CD8-positive, alpha-beta memory T cell (primary cell): ENCODE results near the gene STXBP5. TPM values are rescaled to one million over a fixed set of nuclear protein-coding genes. Genes with fewer than 3 reads are reported as not detected.

ENCODE experiments used
- CTCF ChIA-PET: fragments of 350-600 bp; sonication (Branson Sonifier 250); formaldehyde crosslinking; loops from one replicate; lab custom pipeline; 2021; ENCODE audit warnings: antibody characterized with exemption; lab: Charles Lee
- POLR2A ChIA-PET: fragments of 350-600 bp; sonication (Branson Sonifier 250); formaldehyde crosslinking; loops from one replicate; lab custom pipeline; 2021; ENCODE audit warnings: antibody characterized with exemption; lab: Charles Lee
- DNase-seq, 5 donors: peaks; one replicate each; pipeline versions ENCODE4 v3.0.0 to v3.0.0-alpha.2; 2020 to 2022; ENCODE audit warnings: mixed read lengths in 1 of 5
- H3K27ac ChIP-seq: one replicate; pipeline ENCODE4 v1.7.0; 2013; ENCODE audit warnings: low read depth, mild to moderate bottlenecking, low read length, moderate library complexity
- H3K27me3 ChIP-seq: 2 replicates; pipeline ENCODE4 v1.7.0; 2013; ENCODE audit warnings: low read length, mild to moderate bottlenecking; ENCODE audit not compliant: insufficient read depth, poor library complexity, severe bottlenecking
- H3K36me3 ChIP-seq: 2 replicates; pipeline ENCODE4 v1.7.0; 2013; ENCODE audit warnings: mild to moderate bottlenecking, low read length, moderate library complexity; ENCODE audit not compliant: insufficient read depth
- H3K4me1 ChIP-seq: 2 replicates; pipeline ENCODE4 v1.7.0; 2013; ENCODE audit warnings: mild to moderate bottlenecking, low read length, moderate library complexity; ENCODE audit not compliant: insufficient read depth
- H3K4me3 ChIP-seq: 2 replicates; pipeline ENCODE4 v1.7.0; 2013; ENCODE audit warnings: mild to moderate bottlenecking, low read length
- H3K9me3 ChIP-seq: 2 replicates; pipeline ENCODE4 v1.7.0; 2013; ENCODE audit warnings: mild to moderate bottlenecking, low read length
- H3K27ac Mint-ChIP-seq, 8 donors: one replicate each; pipeline ENCODE4 v1.8.0; 2020 to 2021; ENCODE audit warnings: mixed read lengths in 8 of 8, mild to moderate bottlenecking in 6 of 8, inconsistent platforms in 3 of 8, moderate library complexity in 3 of 8
- H3K27me3 Mint-ChIP-seq, 2 donors: one replicate each; pipeline ENCODE4 v1.8.0; 2020 to 2021; ENCODE audit warnings: mixed read lengths in 2 of 2, mild to moderate bottlenecking in 1 of 2, moderate library complexity in 1 of 2
- H3K36me3 Mint-ChIP-seq, 3 donors: one replicate each; pipeline ENCODE4 v1.8.0; 2020 to 2021; ENCODE audit warnings: mixed read lengths in 3 of 3, inconsistent platforms in 1 of 3, mild to moderate bottlenecking in 1 of 3
- H3K4me1 Mint-ChIP-seq, 3 donors: one replicate each; pipeline ENCODE4 v1.8.0; 2020 to 2021; ENCODE audit warnings: mixed read lengths in 3 of 3, inconsistent platforms in 1 of 3, mild to moderate bottlenecking in 1 of 3
- H3K4me3 Mint-ChIP-seq, 7 donors: one replicate each; pipeline ENCODE4 v1.8.0; 2020 to 2021; ENCODE audit warnings: mixed read lengths in 7 of 7, mild to moderate bottlenecking in 6 of 7, moderate library complexity in 4 of 7, inconsistent platforms in 2 of 7
- H3K9me3 Mint-ChIP-seq, 5 donors: one replicate each; pipeline ENCODE4 v1.8.0; 2020 to 2022; ENCODE audit warnings: mixed read lengths in 5 of 5, mild to moderate bottlenecking in 3 of 5, moderate library complexity in 2 of 5, inconsistent platforms in 1 of 5
- polyA plus RNA-seq: library from polyadenylated mRNA; unstranded; fragments of 300-500 nt; fragmentation: Illumina TruSeq; gene quantifications from one replicate; pipeline ENCODE4 v1.2.3, GENCODE V29; 2021
- total RNA-seq, 2 experiments: library from RNA; stranded (reverse); gene quantifications; one replicate each; pipeline ENCODE4 v1.2.3, GENCODE V29; 2021

Gene STXBP5
- total and polyA plus RNA-seq, 3 experiments from 2014 or later = 8.7 to 32.2 (median 31.1) TPM

- Histone ChIP-seq H3K27ac (no peak overlapping the region), H3K4me1 (no peaks in the 10 kb centered on the region), H3K27me3 (no peaks in the 10 kb centered on the region), H3K9me3 (no peaks in the 10 kb centered on the region), H3K36me3 (no peaks in the 10 kb centered on the region), H3K4me3 (no peak overlapping the region)
- CTCF ChIA-PET = no interaction called here
- DNase-seq = no peak
- H3K9me3 Mint-ChIP-seq = peaks cover 0 to 1% (median 0%) of the 10 kb centered on the region in 5 donors
- H3K27ac Mint-ChIP-seq = no peak overlapping the region
- H3K36me3 Mint-ChIP-seq = peaks cover 0 to 3% (median 0%) of the 10 kb centered on the region in 3 donors
- POLR2A ChIA-PET = no interaction called here
- no peak overlapping the region for H3K4me3 Mint-ChIP-seq
- no peaks in the 10 kb centered on the region for H3K4me1 Mint-ChIP-seq
- H3K27me3 Mint-ChIP-seq = peaks cover 4 to 13% of the 10 kb centered on the region in 2 donors
Observed at GRCh38 chr6:147160593-147160992, 43.6 kb upstream of the STXBP5 start.

DNA sequence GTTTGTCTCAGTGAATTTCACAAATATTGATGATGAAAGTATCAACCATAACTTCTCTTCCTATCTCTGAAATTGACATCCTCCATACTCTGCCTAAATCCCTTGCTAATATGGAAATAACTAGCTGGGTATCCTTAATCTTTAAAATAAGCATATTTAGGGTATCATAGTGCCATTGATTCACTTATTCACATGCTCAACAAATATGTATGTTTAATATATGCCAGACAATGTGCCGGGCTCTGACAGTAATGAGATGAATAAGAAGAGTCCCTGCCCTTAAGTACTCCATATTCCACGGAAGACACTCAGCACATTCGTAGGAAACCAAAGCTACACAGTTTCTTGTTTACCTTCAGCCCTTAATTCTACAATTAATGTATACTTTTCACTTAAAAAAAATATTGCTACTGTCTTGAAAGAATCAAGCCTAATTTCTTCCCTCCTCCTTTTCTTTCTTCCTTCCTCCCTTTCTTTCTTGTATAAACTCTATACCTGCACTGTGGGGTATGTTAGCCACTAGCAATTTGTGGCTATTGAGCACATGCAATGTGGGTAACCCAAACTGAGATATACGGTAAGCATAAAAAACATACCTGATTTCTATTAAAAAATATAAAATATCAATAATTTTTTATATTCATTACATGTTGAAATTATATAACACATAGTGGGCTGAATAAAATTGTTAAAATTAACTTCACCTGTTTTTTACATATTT is 42.8 kb upstream of the STXBP5 start:
- CTCF ChIA-PET = no interaction called here
- no peak overlapping the region for H3K27ac Mint-ChIP-seq
- Histone ChIP-seq H3K36me3 (no peaks in the 10 kb centered on the region), H3K4me3 (no peak overlapping the region), H3K27me3 (no peaks in the 10 kb centered on the region), H3K27ac (peak overlapping the region; percentile 17), H3K4me1 (no peaks in the 10 kb centered on the region), H3K9me3 (no peaks in the 10 kb centered on the region)
- H3K4me3 Mint-ChIP-seq = no peak overlapping the region
- DNase-seq = no peak
- POLR2A ChIA-PET = no interaction called here
- H3K4me1 Mint-ChIP-seq = peaks cover 0 to under 1% (median 0%) of the 10 kb centered on the region in 3 donors
- peaks cover 4 to 13% of the 10 kb centered on the region in 2 donors for H3K27me3 Mint-ChIP-seq
- peaks cover 0 to 1% (median 0%) of the 10 kb centered on the region in 5 donors for H3K9me3 Mint-ChIP-seq
- H3K36me3 Mint-ChIP-seq = peaks cover 0 to 3% (median 0%) of the 10 kb centered on the region in 3 donors

DNA sequence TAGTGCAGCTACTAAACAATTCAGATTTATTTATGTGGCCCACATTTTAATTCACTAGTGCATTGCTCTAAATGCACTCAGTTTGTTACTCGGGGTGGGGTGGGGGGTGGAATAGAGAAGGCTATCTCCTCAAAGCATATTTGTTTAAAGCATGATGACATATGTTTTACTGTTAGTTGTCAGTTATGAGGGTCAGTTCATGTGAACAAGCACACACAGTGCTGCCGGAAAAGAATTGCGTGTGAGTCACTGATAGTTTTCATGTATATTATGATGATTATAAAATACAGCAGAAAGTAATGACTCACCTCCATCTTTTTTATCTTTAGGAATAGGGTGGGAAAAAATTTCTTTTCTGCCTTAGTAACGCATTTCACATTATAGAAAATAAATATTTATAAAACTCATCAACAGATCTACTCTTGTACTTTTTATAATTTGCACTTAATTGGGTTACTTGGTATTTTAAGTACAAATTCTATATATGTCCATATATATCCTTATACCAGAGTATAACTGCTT is 42.2 kb upstream of the STXBP5 start:
- Mint-ChIP-seq H3K4me1 (peaks cover 0 to 4% (median 0%) of the 10 kb centered on the region in 3 donors), H3K36me3 (peaks cover 0 to 3% (median 0%) of the 10 kb centered on the region in 3 donors), H3K9me3 (peaks cover 0 to 1% (median 0%) of the 10 kb centered on the region in 5 donors), H3K27ac (no peak overlapping the region), H3K27me3 (peaks cover 6 to 13% of the 10 kb centered on the region in 2 donors), H3K4me3 (no peak overlapping the region)
- ChIA-PET POLR2A (no interaction called here), CTCF (no interaction called here)
- no peaks in the 10 kb centered on the region for H3K27me3 ChIP-seq
- H3K4me3 ChIP-seq = no peak overlapping the region
- no peaks in the 10 kb centered on the region for H3K9me3 ChIP-seq
- H3K4me1 ChIP-seq = no peaks in the 10 kb centered on the region
- DNase-seq = no peak
- no peak overlapping the region for H3K27ac ChIP-seq
- no peaks in the 10 kb centered on the region for H3K36me3 ChIP-seq

DNA sequence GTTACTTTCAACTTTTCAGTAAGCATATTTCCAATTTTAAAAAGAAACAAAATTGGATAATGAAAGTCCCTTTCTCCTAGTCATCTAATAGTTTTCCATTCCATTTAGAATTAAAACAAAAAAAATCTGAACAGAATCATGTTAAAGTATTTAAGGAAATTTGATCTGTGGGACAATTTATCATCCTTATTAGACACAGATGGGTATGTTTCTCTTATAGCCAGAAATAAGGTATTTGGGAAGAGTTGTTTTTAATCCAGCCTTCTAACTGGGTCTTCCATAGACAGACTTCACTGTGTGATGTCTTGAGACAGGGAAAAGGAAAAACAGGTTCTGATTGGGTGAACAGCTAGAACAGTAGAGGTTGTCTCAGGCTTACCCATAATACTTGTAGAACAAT is 39.5 kb upstream of the STXBP5 start:
- H3K4me3 Mint-ChIP-seq = no peak overlapping the region
- peaks cover 0 to 1% (median 0%) of the 10 kb centered on the region in 5 donors for H3K9me3 Mint-ChIP-seq
- no peak overlapping the region for H3K27ac Mint-ChIP-seq
- no peaks in the 10 kb centered on the region for H3K9me3 ChIP-seq
- CTCF ChIA-PET = interaction anchor here (0.7 kb wide), 1 partner anchor 55 kb away, joined by 3 read pairs; no protein-coding TSS in a partner anchor
- no peaks in the 10 kb centered on the region for H3K27me3 ChIP-seq
- H3K4me1 ChIP-seq = no peaks in the 10 kb centered on the region
- H3K27me3 Mint-ChIP-seq = peaks cover 6% of the 10 kb centered on the region in 2 donors
- no peak for DNase-seq
- H3K36me3 ChIP-seq = no peaks in the 10 kb centered on the region
- H3K4me1 Mint-ChIP-seq = peaks cover 0 to 4% (median 0%) of the 10 kb centered on the region in 3 donors
- POLR2A ChIA-PET = no interaction called here
- no peak overlapping the region for H3K27ac ChIP-seq
- H3K4me3 ChIP-seq = no peak overlapping the region
- peaks cover 0 to 3% (median 0%) of the 10 kb centered on the region in 3 donors for H3K36me3 Mint-ChIP-seq

DNA sequence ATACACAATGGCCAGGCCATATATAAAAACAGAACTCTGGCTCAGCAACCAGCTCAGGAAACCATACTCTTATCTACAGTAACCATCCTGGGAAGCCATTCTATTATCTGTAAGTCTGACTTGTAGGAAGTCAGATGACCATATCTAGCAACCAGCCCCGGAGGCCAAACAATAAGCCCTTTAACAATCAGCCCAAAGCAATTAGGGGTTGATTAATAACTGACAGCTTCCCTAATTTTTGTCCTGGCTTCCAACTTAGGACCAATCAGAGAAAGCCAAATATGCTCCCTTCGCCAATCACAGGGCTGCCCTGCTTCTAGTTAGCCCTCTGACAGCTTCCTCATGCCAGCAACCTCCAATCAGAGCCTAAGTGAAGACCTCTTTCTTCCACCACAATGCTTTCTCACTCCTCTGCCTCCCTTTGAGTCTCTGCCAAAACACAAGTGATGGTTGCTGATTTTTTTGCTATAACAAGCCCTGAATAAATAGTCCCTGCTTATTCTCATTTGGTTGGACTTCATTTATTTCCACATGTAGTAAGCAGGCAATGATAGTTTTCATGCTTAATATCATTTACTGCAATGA is 37.8 kb upstream of the STXBP5 start:
- peaks cover 0 to 1% (median 0%) of the 10 kb centered on the region in 5 donors for H3K9me3 Mint-ChIP-seq
- peak overlapping the region in 1 of 8 donors; percentile 1 for H3K27ac Mint-ChIP-seq

GRCh38 chr6:147166992-147167391 is 37.2 kb upstream of the STXBP5 start:
- H3K27me3 ChIP-seq = no peaks in the 10 kb centered on the region
- H3K27ac ChIP-seq = no peak overlapping the region
- DNase-seq = no peak
- peaks cover 0 to 1% (median 0%) of the 10 kb centered on the region in 5 donors for H3K9me3 Mint-ChIP-seq
- peaks cover 0 to 4% (median 0%) of the 10 kb centered on the region in 3 donors for H3K4me1 Mint-ChIP-seq
- peaks cover 0 to 3% (median 0%) of the 10 kb centered on the region in 3 donors for H3K36me3 Mint-ChIP-seq
- H3K4me3 ChIP-seq = no peak overlapping the region
- H3K36me3 ChIP-seq = no peaks in the 10 kb centered on the region
- H3K9me3 ChIP-seq = no peaks in the 10 kb centered on the region
- H3K4me3 Mint-ChIP-seq = no peak overlapping the region
- H3K27me3 Mint-ChIP-seq = peaks cover 6 to 7% of the 10 kb centered on the region in 2 donors
- CTCF ChIA-PET = no interaction called here
- no peaks in the 10 kb centered on the region for H3K4me1 ChIP-seq
- no peak overlapping the region for H3K27ac Mint-ChIP-seq
- POLR2A ChIA-PET = no interaction called here

More for the DNA sequence above, 37.8 kb upstream of the STXBP5 start:
- peaks cover 0 to 4% (median 0%) of the 10 kb centered on the region in 3 donors for H3K4me1 Mint-ChIP-seq
- DNase-seq = no peak
- Histone ChIP-seq H3K4me3 (no peak overlapping the region), H3K27me3 (no peaks in the 10 kb centered on the region), H3K9me3 (no peaks in the 10 kb centered on the region), H3K27ac (no peak overlapping the region), H3K36me3 (no peaks in the 10 kb centered on the region), H3K4me1 (no peaks in the 10 kb centered on the region)
- H3K36me3 Mint-ChIP-seq = peaks cover 0 to 3% (median 0%) of the 10 kb centered on the region in 3 donors
- ChIA-PET POLR2A (no interaction called here), CTCF (no interaction called here)
- H3K27me3 Mint-ChIP-seq = peaks cover 6 to 7% of the 10 kb centered on the region in 2 donors
- H3K4me3 Mint-ChIP-seq = no peak overlapping the region

DNA sequence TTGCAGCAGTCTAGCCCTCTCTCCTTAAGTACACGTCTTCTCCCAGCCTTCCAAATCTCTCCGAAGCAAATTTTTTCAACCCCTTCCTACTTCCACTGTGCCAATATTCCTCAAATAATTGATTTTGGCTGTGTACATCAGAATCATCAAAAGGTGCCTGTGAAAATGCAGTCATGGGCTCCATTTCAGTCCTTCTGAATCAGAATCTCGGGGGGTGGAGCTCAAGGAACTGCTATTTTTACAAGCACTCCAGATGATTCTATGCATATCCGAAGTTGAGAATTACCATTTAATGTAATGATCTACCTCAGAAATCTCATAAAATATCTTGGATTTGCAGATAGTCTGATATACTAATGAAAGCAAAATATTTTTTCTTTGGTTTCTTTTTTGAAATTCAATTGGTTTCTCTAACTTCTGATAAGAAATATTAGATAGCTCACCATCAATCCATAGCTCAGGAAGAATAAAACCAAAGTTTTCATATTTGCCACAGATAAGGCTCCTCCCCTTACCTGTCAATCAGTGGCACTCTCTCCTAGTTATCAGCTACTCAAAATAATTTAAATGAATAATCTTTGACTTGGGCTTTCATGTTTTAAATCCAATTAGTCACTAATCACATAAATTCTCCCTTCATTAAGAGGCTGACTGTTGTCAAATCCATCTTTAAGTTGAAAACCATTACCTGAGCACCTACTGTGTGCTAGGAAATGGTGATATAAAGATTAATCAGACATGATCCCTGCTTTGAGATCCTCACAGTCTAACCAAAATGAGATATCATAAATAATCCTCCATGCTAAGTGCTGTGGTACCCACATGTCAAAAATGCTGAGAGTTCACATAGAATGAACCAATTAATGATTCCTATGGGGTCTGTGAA is 36.4 kb upstream of the STXBP5 start:
- CTCF ChIA-PET = no interaction called here
- peaks cover 4 to 7% of the 10 kb centered on the region in 2 donors for H3K27me3 Mint-ChIP-seq
- Histone ChIP-seq H3K4me1 (no peaks in the 10 kb centered on the region), H3K27me3 (no peaks in the 10 kb centered on the region), H3K36me3 (no peaks in the 10 kb centered on the region), H3K4me3 (no peak overlapping the region), H3K9me3 (no peaks in the 10 kb centered on the region), H3K27ac (no peak overlapping the region)
- POLR2A ChIA-PET = no interaction called here
- H3K4me3 Mint-ChIP-seq = no peak overlapping the region
- H3K4me1 Mint-ChIP-seq = peaks cover 0 to 4% (median 0%) of the 10 kb centered on the region in 3 donors
- H3K36me3 Mint-ChIP-seq = peaks cover 0 to 3% (median 0%) of the 10 kb centered on the region in 3 donors
- peaks cover 0 to 1% (median 0%) of the 10 kb centered on the region in 5 donors for H3K9me3 Mint-ChIP-seq
- no peak overlapping the region for H3K27ac Mint-ChIP-seq
- DNase-seq = no peak
